ENCODE data around the gene BLMH. TPM values are rescaled to one million over a fixed set of nuclear protein-coding genes. Genes with fewer than 3 reads are reported as not detected.
"Not testable (repeated sequence)": the region's sequence is repeated elsewhere in the genome, so short reads cannot be mapped to it uniquely, and the experiment has no call there.

The BLMH gene
- total RNA-seq, 1 donor from 2014 or later, result 103 TPM

GRCh38 chr17:30234964-30235363, 56.8 kb downstream of the BLMH start:
- peak overlapping the region; percentile 58 for H3K4me3 Mint-ChIP-seq (ENCODE audit: unreplicated experiment)
- peaks cover 3% of the 10 kb centered on the region for H3K36me3 Mint-ChIP-seq (ENCODE audit: unreplicated experiment)
- H3K9me3 Mint-ChIP-seq (ENCODE audit: unreplicated experiment), result peaks cover 3% of the 10 kb centered on the region
- H3K27ac Mint-ChIP-seq (ENCODE audit: unreplicated experiment), result no peak overlapping the region
- TF ChIP-seq CTCF (IDR thresholded peaks at IDR 0.05; ENCODE audit: partially characterized antibody, unreplicated experiment), result no peak
- DNase-seq, result no peak
- peaks cover 38% of the 10 kb centered on the region for H3K27me3 Mint-ChIP-seq (ENCODE audit: unreplicated experiment)
- H3K4me1 Mint-ChIP-seq (ENCODE audit: low read depth, unreplicated experiment), result peaks cover 7% of the 10 kb centered on the region

- peaks cover 3% of the 10 kb centered on the region for H3K9me3 Mint-ChIP-seq (ENCODE audit: unreplicated experiment)
- H3K4me3 Mint-ChIP-seq (ENCODE audit: unreplicated experiment), result no peak overlapping the region
- H3K27ac Mint-ChIP-seq (ENCODE audit: unreplicated experiment), result no peak overlapping the region
- no peak for DNase-seq
- H3K36me3 Mint-ChIP-seq (ENCODE audit: unreplicated experiment), result no peaks in the 10 kb centered on the region
- no peak for TF ChIP-seq CTCF (IDR thresholded peaks at IDR 0.05; ENCODE audit: partially characterized antibody, unreplicated experiment)
- H3K27me3 Mint-ChIP-seq (ENCODE audit: unreplicated experiment), result peaks cover 36% of the 10 kb centered on the region
- peaks cover 6% of the 10 kb centered on the region for H3K4me1 Mint-ChIP-seq (ENCODE audit: low read depth, unreplicated experiment)
Measured at GRCh38 chr17:30234296-30234695, 57.4 kb downstream of the BLMH start.

- H3K4me3 Mint-ChIP-seq (ENCODE audit: unreplicated experiment), result no peak overlapping the region
- H3K9me3 Mint-ChIP-seq (ENCODE audit: unreplicated experiment), result peaks cover 4% of the 10 kb centered on the region
- no peak for TF ChIP-seq CTCF (IDR thresholded peaks at IDR 0.05; ENCODE audit: partially characterized antibody, unreplicated experiment)
- no peak for DNase-seq
- H3K27ac Mint-ChIP-seq (ENCODE audit: unreplicated experiment), result no peak overlapping the region
- peaks cover 3% of the 10 kb centered on the region for H3K4me1 Mint-ChIP-seq (ENCODE audit: low read depth, unreplicated experiment)
- no peaks in the 10 kb centered on the region for H3K36me3 Mint-ChIP-seq (ENCODE audit: unreplicated experiment)
- H3K27me3 Mint-ChIP-seq (ENCODE audit: unreplicated experiment), result peaks cover 30% of the 10 kb centered on the region
Measured at GRCh38 chr17:30232824-30233427, 58.8 kb downstream of the BLMH start.

GRCh38 chr17:30232015-30232823, 59.5 kb downstream of the BLMH start:
- Mint-ChIP-seq H3K36me3 (ENCODE audit: unreplicated experiment) (no peaks in the 10 kb centered on the region), H3K4me3 (ENCODE audit: unreplicated experiment) (no peak overlapping the region), H3K4me1 (ENCODE audit: low read depth, unreplicated experiment) (peaks cover 3% of the 10 kb centered on the region), H3K9me3 (ENCODE audit: unreplicated experiment) (peaks cover 4% of the 10 kb centered on the region), H3K27ac (ENCODE audit: unreplicated experiment) (no peak overlapping the region), H3K27me3 (ENCODE audit: unreplicated experiment) (peaks cover 24% of the 10 kb centered on the region)
- DNase-seq, result no peak
- no peak for TF ChIP-seq CTCF (IDR thresholded peaks at IDR 0.05; ENCODE audit: partially characterized antibody, unreplicated experiment)

DNA sequence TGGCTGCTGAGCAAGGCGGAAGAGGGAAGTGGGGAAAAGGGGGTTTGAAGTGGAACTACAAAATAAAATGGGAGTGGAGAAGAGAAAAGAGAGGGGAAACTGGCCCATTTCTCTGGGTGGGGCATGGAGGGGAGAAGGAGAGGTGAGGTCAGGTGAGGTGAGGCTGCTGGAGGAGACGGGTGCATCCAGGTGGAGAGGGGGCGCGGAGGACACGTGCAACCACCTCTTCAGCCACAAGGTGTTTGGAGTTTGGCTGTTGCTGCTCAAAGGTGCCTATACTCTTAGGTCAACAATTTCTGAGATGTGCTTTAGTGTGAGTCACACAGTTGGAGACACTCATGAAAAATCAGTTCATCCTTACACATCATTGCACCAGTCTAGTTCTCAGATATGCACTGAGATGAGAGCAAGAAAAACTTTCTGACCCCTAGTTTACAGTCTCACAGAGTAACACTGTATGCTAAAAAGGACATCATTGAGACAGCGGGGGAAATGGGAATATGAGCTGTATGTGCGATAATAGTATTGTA, 61.1 kb downstream of the BLMH start:
- H3K27me3 Mint-ChIP-seq (ENCODE audit: unreplicated experiment), result peaks cover 17% of the 10 kb centered on the region
- peaks cover 1% of the 10 kb centered on the region for H3K9me3 Mint-ChIP-seq (ENCODE audit: unreplicated experiment)
- no peak overlapping the region for H3K27ac Mint-ChIP-seq (ENCODE audit: unreplicated experiment)
- peaks cover 6% of the 10 kb centered on the region for H3K4me1 Mint-ChIP-seq (ENCODE audit: low read depth, unreplicated experiment)
- no peak for DNase-seq
- no peak overlapping the region for H3K4me3 Mint-ChIP-seq (ENCODE audit: unreplicated experiment)
- H3K36me3 Mint-ChIP-seq (ENCODE audit: unreplicated experiment), result no peaks in the 10 kb centered on the region
- no peak for TF ChIP-seq CTCF (IDR thresholded peaks at IDR 0.05; ENCODE audit: partially characterized antibody, unreplicated experiment)

DNA sequence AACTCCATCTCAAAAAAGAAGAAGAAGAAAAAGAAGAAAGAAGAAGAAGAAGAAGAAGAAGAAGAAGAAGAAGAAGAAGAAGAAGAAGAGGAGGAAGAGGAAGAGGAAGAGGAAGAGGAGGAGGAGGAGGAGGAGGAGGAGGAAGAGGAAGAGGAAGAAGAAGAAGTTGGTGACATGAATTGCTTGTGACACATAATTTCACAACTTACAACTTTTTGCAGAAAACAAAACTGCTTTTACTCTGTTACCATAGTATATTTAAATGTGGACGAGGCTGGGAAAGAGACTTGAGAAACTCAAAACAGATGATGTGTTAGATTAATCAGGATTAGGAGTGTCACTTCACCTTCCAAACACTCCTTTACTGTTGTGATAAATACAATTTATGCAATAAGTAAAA, 61.7 kb downstream of the BLMH start:
- not testable (repeated sequence) for H3K4me1 Mint-ChIP-seq (ENCODE audit: low read depth, unreplicated experiment); H3K27ac Mint-ChIP-seq (ENCODE audit: unreplicated experiment); H3K36me3 Mint-ChIP-seq (ENCODE audit: unreplicated experiment); DNase-seq; H3K4me3 Mint-ChIP-seq (ENCODE audit: unreplicated experiment); H3K9me3 Mint-ChIP-seq (ENCODE audit: unreplicated experiment)
- peaks cover 16% of the 10 kb centered on the region for H3K27me3 Mint-ChIP-seq (ENCODE audit: unreplicated experiment)

Data from glutamatergic neuron (in vitro differentiated cells).